Vagina (tissue), 2 donors: ENCODE results near the gene ABCA3. TPM values are rescaled to one million over a fixed set of nuclear protein-coding genes. Genes with fewer than 3 reads are reported as not detected.

Experiments used
- DNase-seq, 2 donors: peaks; one replicate each; pipeline ENCODE4 v3.0.0-alpha.2; 2017; ENCODE audit errors: extremely low spot score in 2 of 2
- H3K27ac ChIP-seq: fragments of 200-600 bp; sonication (generic); one replicate; pipeline ENCODE4 v1.5.1; 2019
- H3K27me3 ChIP-seq: fragments of 200-600 bp; sonication (generic); one replicate; pipeline ENCODE4 v1.5.1; 2019
- H3K36me3 ChIP-seq, 2 donors: fragments of 200-600 bp; sonication (generic); one replicate each; pipeline ENCODE4 v1.5.1; 2017 to 2019
- H3K4me1 ChIP-seq: fragments of 200-600 bp; sonication (generic); one replicate; pipeline ENCODE4 v1.5.1; 2019
- H3K4me3 ChIP-seq, 2 donors: fragments of 200-600 bp; sonication (generic); 1 replicate in 1 of 2; 2 replicates in 1 of 2; pipeline ENCODE4 v1.5.1; 2016 to 2019
- H3K9me3 ChIP-seq: fragments of 200-600 bp; sonication (generic); one replicate; pipeline ENCODE4 v1.5.1; 2019
- POLR2A ChIP-seq, 2 donors: fragments of 450-650 bp; IDR thresholded peaks; one replicate each; pipeline ENCODE4 v1.6.1; 2017; ENCODE audit warnings: antibody characterized with exemption in 2 of 2, mild to moderate bottlenecking in 2 of 2, moderate library complexity in 2 of 2
- POLR2AphosphoS5 ChIP-seq, 2 donors: sonication (generic); formaldehyde crosslinking; IDR thresholded peaks; one replicate each; pipeline ENCODE4 v1.9.0; 2017; ENCODE audit warnings: antibody characterized with exemption in 2 of 2, mild to moderate bottlenecking in 2 of 2, low read depth in 1 of 2; ENCODE audit not compliant: insufficient read depth in 1 of 2
- intact Hi-C: fragments of 100-400 bp; cut with DNase I; formaldehyde crosslinking; loops from one replicate; pipeline ENCODE4 v1.15.1; 2023
- total RNA-seq: library from RNA; depleted of rRNA; stranded (reverse); fragments of >200 nt; gene quantifications from one replicate; pipeline ENCODE4 v1.2.3, GENCODE V29; 2016
- TF ChIP-seq, protein P1 (sequence below), 3 experiments: fragments of 450-650 bp in 2 of 3; fragments of 200-600 bp in 1 of 3; sonication (generic) in 1 of 3; IDR thresholded peaks; one replicate each; pipeline ENCODE4 v1.5.1; 2017 to 2019; ENCODE audit warnings: antibody characterized with exemption in 3 of 3, mild to moderate bottlenecking in 2 of 3, moderate library complexity in 2 of 3

The ABCA3 gene
- total RNA-seq, 1 donor from 2014 or later = 5.4 TPM

DNA sequence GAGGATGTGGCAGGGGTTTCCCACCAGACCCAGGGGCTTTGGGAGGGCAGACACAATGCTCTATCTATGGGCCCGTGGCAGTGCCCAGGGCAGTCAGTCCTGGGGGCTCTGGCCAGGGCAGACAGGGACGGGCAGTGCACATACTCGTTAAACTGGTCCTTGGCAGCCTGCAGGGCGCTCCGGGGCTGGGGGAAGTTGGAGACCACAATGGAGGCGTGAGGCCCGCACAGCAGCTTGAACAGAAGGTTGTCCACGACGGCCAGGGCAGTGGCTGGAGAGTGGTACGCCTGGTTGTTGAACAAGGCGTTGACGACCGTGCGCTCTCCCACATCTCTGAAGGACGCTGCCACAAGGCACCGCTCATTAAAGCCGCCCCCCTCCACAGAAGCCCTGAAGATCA is 54.0 kb downstream of the ABCA3 start:
- Histone ChIP-seq H3K9me3 (no peaks in the 10 kb centered on the region), H3K27ac (no peak overlapping the region), H3K4me1 (no peaks in the 10 kb centered on the region), H3K27me3 (no peaks in the 10 kb centered on the region), H3K4me3 (no peak overlapping the region), H3K36me3 (no peaks in the 10 kb centered on the region)
- no peak for TF ChIP-seq POLR2AphosphoS5 (IDR thresholded peaks at IDR 0.05; ENCODE audit: insufficient read depth in 1 of 2, low read depth in 1 of 2)
- TF ChIP-seq, protein P1, sequence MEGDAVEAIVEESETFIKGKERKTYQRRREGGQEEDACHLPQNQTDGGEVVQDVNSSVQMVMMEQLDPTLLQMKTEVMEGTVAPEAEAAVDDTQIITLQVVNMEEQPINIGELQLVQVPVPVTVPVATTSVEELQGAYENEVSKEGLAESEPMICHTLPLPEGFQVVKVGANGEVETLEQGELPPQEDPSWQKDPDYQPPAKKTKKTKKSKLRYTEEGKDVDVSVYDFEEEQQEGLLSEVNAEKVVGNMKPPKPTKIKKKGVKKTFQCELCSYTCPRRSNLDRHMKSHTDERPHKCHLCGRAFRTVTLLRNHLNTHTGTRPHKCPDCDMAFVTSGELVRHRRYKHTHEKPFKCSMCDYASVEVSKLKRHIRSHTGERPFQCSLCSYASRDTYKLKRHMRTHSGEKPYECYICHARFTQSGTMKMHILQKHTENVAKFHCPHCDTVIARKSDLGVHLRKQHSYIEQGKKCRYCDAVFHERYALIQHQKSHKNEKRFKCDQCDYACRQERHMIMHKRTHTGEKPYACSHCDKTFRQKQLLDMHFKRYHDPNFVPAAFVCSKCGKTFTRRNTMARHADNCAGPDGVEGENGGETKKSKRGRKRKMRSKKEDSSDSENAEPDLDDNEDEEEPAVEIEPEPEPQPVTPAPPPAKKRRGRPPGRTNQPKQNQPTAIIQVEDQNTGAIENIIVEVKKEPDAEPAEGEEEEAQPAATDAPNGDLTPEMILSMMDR (IDR thresholded peaks at IDR 0.05) = no peak
- no peak for TF ChIP-seq POLR2A (IDR thresholded peaks at IDR 0.05)
- no peak for DNase-seq
- intact Hi-C loops = no loop called here

GRCh38 chr16:2285731-2286191 is 54.8 kb downstream of the ABCA3 start:
- Histone ChIP-seq H3K4me3 (no peak overlapping the region), H3K9me3 (no peaks in the 10 kb centered on the region), H3K36me3 (no peaks in the 10 kb centered on the region), H3K27me3 (no peaks in the 10 kb centered on the region), H3K4me1 (no peaks in the 10 kb centered on the region), H3K27ac (no peak overlapping the region)
- no peak for DNase-seq
- no peak for TF ChIP-seq POLR2A (IDR thresholded peaks at IDR 0.05)
- no peak for TF ChIP-seq POLR2AphosphoS5 (IDR thresholded peaks at IDR 0.05; ENCODE audit: insufficient read depth in 1 of 2, low read depth in 1 of 2)
- TF ChIP-seq, protein P1 (IDR thresholded peaks at IDR 0.05) = no peak
- intact Hi-C loops = no loop called here

DNA sequence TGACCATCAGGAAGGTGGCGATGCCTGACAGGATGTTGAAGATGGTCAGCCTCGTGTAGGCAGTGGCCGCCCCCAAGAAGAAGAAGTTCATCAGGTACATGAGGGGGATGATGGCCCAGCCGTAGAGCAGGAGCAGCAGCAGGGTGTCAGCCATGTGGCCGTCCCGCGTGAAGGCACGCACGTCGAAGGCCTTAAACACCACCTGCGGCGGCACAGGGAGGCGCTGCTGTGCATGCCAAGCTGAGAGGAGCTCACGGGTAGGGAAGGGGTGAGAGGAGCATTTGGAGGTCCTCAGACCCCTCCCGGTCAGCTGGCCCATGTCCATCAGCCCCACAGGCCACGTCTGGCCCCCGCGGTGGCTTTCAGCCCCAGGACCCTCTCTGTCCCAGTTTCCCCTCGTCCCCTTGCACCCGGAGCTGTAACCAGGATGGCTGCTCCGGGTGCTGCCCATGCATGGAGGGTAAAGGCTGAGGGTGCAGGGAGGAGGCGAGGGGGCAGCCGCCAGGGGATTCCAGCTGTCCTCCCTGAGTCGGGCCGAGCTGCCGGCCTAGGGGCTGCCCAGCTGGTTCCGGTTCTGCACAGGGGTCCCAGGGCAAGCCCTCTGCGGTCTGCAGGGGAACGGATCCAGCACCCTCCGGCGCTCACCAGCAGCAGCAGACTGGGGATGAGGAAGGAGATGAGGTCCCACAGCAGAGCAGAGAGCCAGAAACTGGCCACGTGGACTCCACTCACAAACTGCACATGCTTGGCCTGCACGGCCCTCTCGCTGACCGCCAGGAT is 55.5 kb downstream of the ABCA3 start:
- TF ChIP-seq POLR2AphosphoS5 (IDR thresholded peaks at IDR 0.05; ENCODE audit: insufficient read depth in 1 of 2, low read depth in 1 of 2) (no peak), POLR2A (IDR thresholded peaks at IDR 0.05) (no peak)
- TF ChIP-seq, protein P1 (IDR thresholded peaks at IDR 0.05) = no peak
- intact Hi-C loops = no loop called here
- H3K27ac ChIP-seq = no peak overlapping the region
- H3K4me3 ChIP-seq = no peak overlapping the region
- no peaks in the 10 kb centered on the region for H3K36me3 ChIP-seq
- no peaks in the 10 kb centered on the region for H3K9me3 ChIP-seq
- no peak for DNase-seq
- H3K27me3 ChIP-seq = no peaks in the 10 kb centered on the region
- no peaks in the 10 kb centered on the region for H3K4me1 ChIP-seq

- H3K27ac ChIP-seq = no peak overlapping the region
- no peaks in the 10 kb centered on the region for H3K4me1 ChIP-seq
- no peaks in the 10 kb centered on the region for H3K36me3 ChIP-seq
- no peak overlapping the region for H3K4me3 ChIP-seq
- no peaks in the 10 kb centered on the region for H3K9me3 ChIP-seq
- no peaks in the 10 kb centered on the region for H3K27me3 ChIP-seq
- DNase-seq = no peak
- TF ChIP-seq, protein P1 (IDR thresholded peaks at IDR 0.05) = no peak
- TF ChIP-seq POLR2A (IDR thresholded peaks at IDR 0.05) (no peak), POLR2AphosphoS5 (IDR thresholded peaks at IDR 0.05; ENCODE audit: insufficient read depth in 1 of 2, low read depth in 1 of 2) (no peak)
- intact Hi-C loops = no loop called here
Observed at GRCh38 chr16:2284001-2284770, 56.3 kb downstream of the ABCA3 start.
